HEK293T (cell line): ENCODE measurements around the gene CTNS.

Experiments used
- FOXA1 ChIP-seq: fragments of 450-650 bp; IDR thresholded peaks from 2 replicates; pipeline ENCODE4 v1.6.1; 2016; ENCODE audit warnings: mild to moderate bottlenecking
- FOXM1 ChIP-seq: fragments of 450-650 bp; IDR thresholded peaks from 2 replicates; pipeline ENCODE4 v1.6.1; 2017; ENCODE audit warnings: mild to moderate bottlenecking, borderline replicate concordance
- HDGF ChIP-seq: fragments of 450-650 bp; IDR thresholded peaks from 2 replicates; pipeline ENCODE4 v1.6.1; 2017; ENCODE audit warnings: antibody characterized with exemption, borderline replicate concordance
- SP1 ChIP-seq: fragments of 450-650 bp; IDR thresholded peaks from 2 replicates; pipeline ENCODE4 v1.6.1; 2017
- TARDBP ChIP-seq: fragments of 450-650 bp; IDR thresholded peaks from 2 replicates; pipeline ENCODE4 v1.6.1; 2016

DNA sequence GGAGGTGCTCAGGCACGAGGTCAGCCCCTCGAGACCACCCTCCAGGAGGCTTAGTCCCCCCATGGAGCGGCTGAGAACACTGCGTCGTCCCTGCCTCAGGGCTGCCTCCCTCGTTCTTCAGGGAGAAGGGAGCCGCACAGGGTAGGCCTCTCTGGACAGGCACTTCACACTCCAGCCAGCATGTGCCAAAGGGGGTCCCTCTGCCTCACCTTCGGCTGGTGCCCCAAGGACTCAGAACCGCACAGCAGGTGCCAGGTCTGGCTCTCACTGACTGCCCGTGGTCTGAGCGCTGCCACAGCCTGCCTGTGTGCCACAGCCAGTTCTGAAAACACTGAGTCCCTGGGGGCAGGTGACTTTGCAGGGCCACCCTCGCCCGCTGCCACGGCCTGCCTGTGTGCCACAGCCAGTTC is 52.3 kb downstream of the CTNS start:
- TF ChIP-seq FOXM1 (no peak), FOXA1 (no peak), TARDBP (no peak), HDGF (no peak), SP1 (no peak)
